GM04503 (cell line): ENCODE data around the gene EDEM2.
A peak's percentile ranks its signal among the peaks of the same experiment; 100 is the strongest.
"Not testable (repeated sequence)": the region's sequence is repeated elsewhere in the genome, so short reads cannot be mapped to it uniquely, and the experiment has no call there.

Experiments used
- DNase-seq: peaks from one replicate; pipeline ENCODE4 v3.0.0-alpha.2; 2012; ENCODE audit warnings: low read depth

The EDEM2 gene

DNA sequence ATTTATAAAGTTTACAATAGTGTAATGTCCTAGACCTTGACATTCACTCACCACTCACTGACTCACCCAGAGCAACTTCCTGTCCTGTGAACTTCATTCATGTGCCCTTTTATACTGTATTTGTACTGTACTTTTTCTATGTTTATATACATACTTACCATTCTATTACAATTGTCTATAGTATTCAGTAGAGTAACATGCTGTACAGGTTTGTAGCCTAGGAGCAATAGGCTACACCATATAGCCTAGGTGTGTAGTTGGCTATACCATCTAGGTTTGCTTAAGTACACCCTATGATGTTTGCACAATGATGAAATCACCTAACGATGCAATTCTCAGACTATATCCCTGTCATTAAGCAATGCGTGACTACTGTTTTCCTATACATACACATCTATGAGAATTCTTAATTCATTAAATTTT, 17.5 kb downstream of the EDEM2 start:
- no peak for DNase-seq

- DNase-seq: no peak
Observed at GRCh38 chr20:35125753-35126152, 21.4 kb downstream of the EDEM2 start.

DNA sequence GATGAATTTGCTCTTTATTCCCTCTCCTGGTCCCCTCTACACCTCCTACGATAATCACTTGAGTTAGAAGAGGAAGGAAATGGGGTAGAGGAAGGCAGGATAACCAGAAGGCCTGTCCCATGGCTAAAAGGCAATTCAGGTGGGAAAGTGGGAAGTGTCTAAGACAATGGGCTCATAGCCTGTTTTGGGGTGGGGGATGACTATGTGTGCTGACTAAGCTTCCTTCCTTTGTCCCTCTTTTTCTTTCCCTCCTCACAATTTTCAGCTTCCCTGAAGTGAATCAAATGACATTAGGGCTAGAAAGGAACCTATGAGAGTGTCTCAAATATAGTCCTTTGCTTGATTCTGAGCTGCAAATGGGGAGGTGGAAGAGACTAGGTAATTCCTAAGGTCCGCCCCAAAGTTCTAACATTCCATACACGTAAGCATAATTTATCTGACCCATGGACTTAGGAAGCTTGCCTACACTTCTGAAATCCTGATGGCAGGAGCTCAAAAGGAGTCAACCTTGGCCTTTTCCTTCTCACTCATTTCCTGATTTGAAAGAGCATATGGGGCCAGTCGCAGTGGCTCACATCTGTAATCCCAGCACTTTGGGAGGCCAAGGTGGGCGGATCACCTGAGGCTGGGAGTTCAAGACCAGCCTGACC, 24.3 kb downstream of the EDEM2 start:
- DNase-seq: no peak

GRCh38 chr20:35121186-35121585, 25.9 kb downstream of the EDEM2 start:
- no peak for DNase-seq

- no peak for DNase-seq
Observed at GRCh38 chr20:35120012-35120701, 27.0 kb downstream of the EDEM2 start.

DNA sequence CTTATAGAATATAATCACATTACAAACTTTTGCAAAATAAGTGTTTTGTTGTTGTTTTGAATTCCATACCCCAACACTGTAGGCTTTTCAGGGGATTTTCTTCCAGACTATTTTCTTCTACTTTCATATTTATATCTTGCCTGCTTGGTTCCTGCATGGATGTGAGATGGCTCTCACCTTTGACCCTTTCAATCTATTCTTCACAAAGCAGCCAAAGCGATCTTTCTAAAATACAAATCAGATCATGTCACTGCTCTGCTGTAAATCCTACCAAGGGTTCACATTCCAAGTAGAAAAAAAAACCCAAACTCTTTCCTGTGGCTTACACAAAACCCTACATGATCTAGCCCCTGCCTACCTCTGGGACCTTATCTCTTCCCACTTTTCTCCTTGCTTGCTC, 29.5 kb downstream of the EDEM2 start:
- DNase-seq: no peak

DNA sequence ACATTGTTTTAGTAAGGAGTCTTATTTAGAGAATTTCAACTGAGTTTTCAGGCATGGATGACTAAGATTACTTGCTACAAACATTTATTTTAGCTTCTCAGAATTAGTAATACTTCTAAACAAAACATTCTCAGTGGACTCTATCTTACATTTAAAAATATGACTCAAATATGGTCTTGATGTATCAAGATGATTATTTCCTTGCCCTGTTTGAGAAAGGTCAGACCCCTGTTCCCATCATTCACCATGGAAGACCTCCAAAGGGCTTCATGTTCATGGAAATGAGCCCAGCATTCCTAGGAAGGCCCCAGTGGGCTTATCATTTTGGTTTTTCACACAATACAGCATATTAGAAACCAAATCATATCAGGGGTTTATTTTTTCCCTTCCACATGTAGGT, 29.9 kb downstream of the EDEM2 start:
- no peak for DNase-seq

DNA sequence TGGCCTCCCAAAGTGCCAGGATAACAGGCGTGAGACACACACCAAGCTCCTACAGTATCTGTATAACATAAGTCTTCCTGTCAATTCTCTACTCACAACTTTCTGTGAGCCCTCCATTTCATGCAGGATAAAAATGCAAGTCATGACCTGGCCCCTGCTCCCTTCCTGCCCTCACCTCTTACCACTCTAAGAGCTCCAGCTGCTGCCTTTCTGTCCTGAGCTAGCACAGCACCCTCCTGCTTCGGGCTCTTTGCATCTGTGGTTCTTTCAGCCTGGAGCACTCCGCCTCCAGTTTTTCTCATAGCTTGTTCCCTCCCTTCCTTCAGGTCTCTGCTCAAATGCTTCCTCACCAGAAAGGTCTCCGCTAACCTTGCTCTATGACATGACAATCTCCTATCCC, 30.9 kb downstream of the EDEM2 start:
- no peak for DNase-seq

DNA sequence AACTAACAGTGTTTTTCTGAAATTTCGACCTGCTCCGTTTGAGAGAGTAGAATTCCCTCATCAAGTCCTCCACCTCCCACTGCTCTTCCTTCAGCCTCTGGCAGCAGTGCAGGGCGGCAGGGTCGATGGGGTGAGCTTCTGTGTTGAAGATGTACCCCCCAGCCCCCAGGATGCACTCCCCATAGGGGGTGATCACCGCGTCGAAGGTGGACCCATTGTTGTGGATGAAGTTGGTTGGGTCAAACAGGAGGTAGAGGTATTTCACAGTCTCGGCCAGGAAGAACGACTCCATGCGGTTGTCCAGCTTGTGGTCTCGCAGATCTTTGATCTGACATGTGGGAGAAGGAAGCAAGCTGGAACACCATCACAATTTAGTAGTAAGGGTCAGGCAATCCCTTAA, 31.5 kb downstream of the EDEM2 start:
- no peak for DNase-seq

- DNase-seq: not testable (repeated sequence)
Observed at GRCh38 chr20:35112276-35112675, 34.9 kb downstream of the EDEM2 start.

DNA sequence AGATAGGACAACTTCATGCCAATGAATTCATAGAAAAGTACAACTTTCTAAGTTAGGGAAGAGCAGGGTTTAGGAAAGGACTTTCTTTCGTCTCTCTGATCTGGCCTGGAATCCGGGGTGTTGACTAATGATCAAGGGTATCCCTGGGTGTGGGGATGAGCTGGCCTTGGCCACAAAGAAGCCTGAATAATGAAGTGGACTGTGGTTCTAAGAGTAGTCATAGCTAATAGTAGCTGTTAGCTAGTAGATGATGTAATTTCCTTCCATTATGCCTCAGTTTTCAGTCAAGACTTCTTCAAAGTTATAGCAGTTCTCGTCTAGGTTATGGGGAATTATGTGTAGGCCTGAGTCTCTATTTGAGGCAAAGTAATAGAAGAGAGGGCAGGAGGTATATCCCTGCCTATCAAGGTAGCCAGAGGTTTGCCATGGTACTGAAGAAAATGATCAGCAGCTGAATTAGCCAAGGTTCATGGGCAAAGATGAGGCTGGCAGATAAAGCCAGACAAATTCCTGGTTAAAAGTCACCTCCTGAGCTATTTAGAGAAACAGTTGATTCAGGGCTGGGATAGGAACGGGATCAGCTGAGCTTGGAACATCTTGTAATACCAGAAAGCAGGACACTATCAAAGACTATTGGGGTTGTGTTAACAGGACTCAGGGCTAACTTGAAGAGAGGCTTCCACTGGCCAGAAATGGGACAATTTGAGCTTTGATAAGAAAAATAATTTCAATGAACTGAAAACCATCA, 35.8 kb downstream of the EDEM2 start:
- peak; percentile 71 for DNase-seq

DNA sequence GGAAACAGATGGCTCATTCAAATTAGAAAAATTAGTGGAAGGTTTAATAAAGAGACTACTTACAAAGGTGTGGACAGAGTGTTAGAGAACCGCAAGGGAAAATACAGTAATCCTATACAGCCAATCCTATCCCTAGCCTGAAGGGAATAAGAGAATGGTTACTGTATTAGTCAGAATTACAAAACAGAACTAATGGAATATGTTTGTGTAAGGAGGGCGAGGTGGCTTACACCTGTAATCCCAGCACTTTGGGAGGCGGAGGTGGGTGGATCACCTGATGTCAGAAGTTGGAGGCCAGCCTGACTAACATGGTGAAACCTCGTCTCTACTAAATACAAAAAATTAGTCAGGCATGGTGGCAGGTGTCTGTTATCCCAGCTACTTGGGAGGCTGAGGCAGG, 38.2 kb downstream of the EDEM2 start:
- DNase-seq: no peak

GRCh38 chr20:35106827-35107380, 40.2 kb downstream of the EDEM2 start:
- DNase-seq: no peak

- no peak for DNase-seq
Observed at GRCh38 chr20:35104685-35105295, 42.3 kb downstream of the EDEM2 start.

DNA sequence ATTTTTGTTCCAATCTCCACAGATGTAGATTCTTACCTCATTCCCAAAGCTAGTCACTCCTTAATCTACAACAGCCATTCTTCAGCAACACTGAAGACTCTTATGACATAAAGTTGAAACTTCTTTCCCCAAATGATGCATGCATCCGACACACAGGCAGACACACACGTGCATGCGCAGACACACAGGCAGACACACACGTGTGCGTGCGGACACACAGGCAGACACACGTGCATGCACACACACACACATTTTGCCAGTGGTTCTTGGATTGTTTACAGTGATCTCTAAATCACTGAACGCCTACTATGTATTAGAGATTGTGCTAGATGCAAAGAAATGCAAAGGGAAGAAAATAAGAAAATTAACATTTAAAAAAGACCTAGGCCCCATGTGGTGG, 45.5 kb downstream of the EDEM2 start:
- DNase-seq: no peak

DNA sequence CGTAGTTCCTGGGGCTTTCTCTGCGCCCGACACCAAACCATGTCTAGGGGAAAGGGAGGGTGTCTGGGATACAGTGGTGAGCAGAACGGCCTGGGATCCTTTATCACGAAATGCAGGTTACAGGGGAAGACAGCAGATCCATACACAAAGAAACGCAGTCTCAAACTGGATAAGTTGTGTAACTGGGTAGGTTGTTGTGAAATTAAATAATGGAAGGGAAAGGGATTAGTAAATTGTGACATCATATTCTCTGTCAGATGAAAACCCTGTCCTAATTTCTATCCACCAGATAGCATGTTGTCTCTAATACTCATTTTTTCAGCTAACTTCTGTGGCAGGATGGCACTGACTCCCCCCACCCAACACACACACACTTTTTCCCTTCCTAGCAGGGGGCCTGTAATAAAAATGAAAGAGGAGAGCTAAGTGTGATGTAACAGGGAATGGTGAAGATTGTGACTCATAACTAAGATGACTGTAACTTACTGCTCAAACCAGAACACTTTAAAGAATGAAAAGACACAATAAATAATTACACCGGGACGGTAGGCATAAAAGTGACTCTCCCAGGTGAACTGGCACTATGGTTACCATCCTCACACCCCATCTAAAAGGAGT, 53.8 kb downstream of the EDEM2 start:
- DNase-seq: peak; percentile 46

DNA sequence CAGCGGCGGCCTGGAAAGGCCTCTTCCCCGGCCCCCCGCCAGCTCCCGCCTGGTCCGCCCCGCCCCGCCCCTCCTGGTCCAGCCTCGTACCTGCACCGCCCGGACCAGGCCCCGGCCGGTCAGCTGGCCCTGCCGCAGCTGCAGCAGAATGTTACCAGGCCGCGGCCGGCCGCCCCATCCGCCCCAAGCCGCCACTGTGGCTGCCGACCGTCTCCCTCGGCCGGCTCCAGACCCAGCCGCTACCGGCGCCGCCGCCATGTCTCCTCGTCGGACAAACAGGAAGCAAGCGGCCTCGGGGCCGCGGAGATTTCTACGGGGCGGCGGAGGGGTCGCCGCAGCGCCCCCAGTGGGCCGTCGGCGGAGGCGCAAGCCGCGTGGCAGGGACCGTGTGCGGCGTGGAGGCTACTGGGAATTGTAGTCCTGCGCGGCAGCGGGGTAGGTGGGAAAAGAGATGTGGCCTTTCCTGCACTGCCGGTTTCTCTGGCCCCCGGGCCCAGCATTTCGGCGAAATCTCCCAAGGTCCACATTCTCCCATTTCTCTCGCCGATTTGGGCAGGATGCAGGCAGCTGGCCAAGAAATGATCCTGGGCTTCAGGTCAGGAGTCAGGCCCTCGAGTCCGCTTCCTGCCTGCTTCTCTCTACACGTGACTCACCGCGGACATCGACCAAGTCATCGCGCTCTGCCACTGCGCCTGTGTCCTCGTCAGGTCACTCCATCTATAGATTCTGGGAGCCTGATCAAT, 54.4 kb downstream of the EDEM2 start, which contains the start of gene TRPC4AP:
TSS of gene TRPC4AP (minus strand) at position 284 of the 743 bp plus-strand sequence. CDS start at position 258, 26 bp downstream.
- peak; percentile 47 for DNase-seq

- DNase-seq: no peak
Observed at GRCh38 chr20:35091816-35092523, 55.2 kb downstream of the EDEM2 start.

DNA sequence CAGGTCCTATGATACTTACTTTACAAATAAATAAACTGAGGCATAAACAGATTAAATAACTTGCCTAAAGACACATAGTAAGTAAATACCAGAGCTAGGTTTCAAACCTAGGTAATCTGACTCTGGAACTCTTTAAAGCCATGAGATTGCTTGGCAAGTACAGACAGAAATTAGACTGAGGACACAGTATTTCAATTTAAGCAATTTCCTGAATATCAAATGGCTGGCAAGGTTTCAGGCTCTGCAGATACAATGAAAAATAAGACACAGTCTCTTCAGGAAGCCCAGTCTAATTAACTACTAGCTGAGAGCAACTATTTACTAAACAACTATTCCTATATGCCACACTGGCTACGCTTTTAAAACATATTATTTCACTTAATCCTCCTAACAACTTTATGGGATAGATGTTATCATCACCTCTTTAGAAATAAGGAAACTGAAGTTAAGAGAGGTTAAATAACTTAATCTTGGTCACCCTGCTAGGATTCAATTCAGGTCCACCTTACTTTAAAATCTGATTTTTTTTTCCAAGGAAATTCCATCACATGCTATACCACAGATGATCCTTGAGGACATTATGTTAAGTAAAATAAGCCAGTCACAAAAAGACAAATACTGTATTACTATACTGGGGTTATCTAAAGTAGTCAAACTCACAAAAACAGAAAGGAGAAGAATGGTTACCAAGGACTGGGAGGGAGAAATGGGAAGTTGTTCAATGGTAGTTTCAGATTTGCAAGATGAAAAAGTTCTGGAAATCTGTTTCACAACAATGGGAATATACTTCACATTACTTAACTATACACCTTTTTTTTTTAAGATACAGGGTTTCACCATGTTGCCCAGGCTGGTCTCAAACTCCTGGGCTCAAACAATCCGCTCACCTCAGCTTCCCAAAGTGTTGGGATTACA, 58.6 kb downstream of the EDEM2 start:
- DNase-seq: no peak
